ENCODE measurements around the gene OR2F2.
A peak's percentile ranks its signal among the peaks of the same experiment; 100 is the strongest.

DNA sequence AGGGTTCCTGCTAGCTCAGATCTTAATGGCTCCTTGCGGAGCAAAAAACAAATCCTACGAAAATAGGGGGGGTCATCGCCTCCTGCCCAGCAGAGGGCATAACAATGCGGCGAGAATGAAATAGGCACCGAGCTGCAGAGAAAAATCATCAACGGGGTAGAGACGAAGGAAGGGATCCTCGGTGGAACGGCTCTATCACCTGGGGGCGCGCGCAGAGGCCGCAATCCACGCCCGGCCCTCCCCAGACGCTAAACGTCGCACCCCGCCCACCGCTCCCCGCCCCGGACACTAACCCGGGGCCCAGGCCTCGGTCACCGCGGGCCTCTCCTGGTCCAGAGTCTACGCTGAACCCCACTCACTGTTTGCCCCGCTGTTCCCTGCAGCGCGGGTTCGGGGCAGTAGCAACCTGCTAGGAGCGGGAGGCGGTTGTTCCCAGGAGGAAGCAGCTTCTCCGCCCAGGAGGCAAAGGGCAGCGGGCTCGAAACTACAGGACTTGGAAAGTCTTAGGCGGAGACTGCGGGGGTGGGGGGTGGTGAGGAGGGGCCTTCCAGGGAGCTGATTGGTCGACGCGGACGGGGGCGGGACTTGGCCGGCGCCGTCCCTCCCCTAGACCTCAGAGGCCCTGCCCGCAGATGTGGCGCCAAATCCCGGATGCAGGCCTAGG, 33.2 kb upstream of the OR2F2 start, which contains the start of gene TCAF1:
- TF ChIP-seq, protein P1, sequence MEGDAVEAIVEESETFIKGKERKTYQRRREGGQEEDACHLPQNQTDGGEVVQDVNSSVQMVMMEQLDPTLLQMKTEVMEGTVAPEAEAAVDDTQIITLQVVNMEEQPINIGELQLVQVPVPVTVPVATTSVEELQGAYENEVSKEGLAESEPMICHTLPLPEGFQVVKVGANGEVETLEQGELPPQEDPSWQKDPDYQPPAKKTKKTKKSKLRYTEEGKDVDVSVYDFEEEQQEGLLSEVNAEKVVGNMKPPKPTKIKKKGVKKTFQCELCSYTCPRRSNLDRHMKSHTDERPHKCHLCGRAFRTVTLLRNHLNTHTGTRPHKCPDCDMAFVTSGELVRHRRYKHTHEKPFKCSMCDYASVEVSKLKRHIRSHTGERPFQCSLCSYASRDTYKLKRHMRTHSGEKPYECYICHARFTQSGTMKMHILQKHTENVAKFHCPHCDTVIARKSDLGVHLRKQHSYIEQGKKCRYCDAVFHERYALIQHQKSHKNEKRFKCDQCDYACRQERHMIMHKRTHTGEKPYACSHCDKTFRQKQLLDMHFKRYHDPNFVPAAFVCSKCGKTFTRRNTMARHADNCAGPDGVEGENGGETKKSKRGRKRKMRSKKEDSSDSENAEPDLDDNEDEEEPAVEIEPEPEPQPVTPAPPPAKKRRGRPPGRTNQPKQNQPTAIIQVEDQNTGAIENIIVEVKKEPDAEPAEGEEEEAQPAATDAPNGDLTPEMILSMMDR (IDR thresholded peaks at IDR 0.05; ENCODE audit: low read length): peak; percentile 58
- no peak for TF ChIP-seq EZH2 (optimal IDR thresholded peaks at IDR 0.05; ENCODE audit: low read depth, low read length)

All from MM.1S (cell line).